ENCODE measurements around the gene RANGAP1.

DNA sequence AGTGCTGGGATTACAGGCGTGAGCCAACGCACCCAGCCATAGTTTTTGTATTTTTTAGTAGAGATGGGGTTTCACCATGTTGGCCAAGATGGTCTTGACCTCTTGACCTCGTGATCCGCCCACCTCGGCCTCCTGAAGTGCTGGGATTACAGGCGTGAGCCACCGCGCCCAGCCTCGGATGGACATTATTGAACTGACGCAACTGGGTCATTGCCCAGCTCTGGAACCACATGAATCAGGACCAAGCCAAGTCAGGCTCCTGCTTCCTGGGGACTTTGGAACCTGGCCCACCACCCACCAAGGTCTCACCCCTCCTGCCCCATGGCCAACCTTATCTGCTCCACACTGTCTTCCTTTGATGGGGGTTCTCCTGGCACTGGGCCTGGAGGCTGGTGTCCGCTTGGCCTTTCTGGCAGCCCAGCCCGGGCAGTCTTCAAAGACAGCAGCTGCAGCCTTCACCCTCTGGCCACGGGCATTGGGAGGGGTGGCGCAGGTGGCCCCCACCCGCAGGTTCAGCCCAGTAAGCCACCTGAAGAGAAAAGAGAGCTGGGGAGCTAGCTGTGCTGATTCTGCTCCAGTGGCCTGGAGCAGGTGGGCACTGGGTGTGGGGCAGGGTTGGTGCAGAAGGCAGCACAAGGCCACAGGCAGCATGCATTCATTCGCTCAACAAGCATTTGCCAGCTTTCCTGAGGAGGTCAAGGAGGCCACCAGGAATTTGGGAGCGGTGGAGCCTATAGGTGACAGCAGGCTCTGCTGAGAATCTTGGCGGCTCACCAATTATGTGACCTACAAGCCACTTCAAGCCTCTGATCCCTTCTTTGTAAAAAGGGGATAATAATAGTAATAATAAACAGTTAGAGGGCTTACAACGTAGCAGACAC lies 50.9 kb downstream of the RANGAP1 start:
- TF ChIP-seq EZH2phosphoT487 (IDR thresholded peaks at IDR 0.05; ENCODE audit: borderline replicate concordance, low read depth, low read length) = no peak
- TF ChIP-seq, protein P1, sequence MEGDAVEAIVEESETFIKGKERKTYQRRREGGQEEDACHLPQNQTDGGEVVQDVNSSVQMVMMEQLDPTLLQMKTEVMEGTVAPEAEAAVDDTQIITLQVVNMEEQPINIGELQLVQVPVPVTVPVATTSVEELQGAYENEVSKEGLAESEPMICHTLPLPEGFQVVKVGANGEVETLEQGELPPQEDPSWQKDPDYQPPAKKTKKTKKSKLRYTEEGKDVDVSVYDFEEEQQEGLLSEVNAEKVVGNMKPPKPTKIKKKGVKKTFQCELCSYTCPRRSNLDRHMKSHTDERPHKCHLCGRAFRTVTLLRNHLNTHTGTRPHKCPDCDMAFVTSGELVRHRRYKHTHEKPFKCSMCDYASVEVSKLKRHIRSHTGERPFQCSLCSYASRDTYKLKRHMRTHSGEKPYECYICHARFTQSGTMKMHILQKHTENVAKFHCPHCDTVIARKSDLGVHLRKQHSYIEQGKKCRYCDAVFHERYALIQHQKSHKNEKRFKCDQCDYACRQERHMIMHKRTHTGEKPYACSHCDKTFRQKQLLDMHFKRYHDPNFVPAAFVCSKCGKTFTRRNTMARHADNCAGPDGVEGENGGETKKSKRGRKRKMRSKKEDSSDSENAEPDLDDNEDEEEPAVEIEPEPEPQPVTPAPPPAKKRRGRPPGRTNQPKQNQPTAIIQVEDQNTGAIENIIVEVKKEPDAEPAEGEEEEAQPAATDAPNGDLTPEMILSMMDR (conservative IDR thresholded peaks at IDR 0.05; ENCODE audit: low read length) = no peak

All from OCI-LY7 (cell line).